Measurements from ENCODE around the gene HIVEP2.

The HIVEP2 gene

DNA sequence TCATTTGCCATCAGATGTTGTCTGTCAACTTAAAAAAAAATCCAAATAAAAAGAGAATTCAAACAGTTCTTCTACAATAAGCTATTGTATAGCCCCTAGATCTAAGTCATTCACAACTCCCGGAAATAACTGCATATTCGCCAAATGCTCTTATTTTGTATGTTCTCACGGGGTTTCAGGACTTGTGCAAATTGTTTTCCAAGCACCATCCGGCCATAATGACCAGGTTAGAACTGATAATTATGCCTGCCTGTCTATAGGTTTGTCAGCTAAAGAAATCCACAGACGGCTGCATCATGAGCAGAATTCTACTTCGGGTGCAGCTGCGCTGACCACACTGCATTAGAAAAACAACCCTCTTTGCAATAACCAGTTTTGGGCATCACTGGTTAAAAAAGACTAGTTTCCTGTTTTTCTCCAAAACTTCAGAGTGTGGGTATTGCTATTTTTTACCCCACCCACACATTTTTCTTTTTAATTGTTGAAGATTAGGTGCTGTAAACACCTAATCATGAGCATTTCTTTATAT, 87.7 kb downstream of the HIVEP2 start:
- no peak for DNase-seq

DNA sequence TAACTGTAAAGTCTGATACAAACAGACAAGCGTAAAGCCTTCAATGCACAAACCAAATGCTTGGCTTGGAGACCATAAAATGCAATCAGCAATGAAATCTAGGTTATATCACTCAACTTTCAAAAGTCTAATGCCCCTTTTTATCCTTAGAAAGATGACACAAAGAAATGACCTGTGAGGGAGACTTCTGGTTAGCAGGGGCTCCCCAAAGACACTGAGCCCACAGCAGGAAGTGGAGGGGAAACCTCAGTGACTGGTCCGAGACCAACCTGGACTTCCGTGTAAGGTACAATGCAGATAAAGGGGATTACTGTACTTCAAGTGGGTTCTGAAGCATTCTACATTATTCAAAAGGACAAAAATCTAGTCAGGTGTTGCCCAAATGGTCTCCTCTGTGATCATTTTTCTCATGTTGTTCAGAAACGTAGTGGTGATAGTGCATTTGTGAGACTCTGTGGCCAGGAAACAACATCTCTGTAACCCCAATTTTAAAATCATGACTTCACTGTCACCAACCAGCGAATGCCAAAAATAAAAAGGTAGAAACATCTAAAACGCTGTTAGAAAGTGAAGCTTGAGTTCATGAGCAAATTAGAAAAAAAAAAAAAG, 88.2 kb downstream of the HIVEP2 start:
- DNase-seq = no peak

DNA sequence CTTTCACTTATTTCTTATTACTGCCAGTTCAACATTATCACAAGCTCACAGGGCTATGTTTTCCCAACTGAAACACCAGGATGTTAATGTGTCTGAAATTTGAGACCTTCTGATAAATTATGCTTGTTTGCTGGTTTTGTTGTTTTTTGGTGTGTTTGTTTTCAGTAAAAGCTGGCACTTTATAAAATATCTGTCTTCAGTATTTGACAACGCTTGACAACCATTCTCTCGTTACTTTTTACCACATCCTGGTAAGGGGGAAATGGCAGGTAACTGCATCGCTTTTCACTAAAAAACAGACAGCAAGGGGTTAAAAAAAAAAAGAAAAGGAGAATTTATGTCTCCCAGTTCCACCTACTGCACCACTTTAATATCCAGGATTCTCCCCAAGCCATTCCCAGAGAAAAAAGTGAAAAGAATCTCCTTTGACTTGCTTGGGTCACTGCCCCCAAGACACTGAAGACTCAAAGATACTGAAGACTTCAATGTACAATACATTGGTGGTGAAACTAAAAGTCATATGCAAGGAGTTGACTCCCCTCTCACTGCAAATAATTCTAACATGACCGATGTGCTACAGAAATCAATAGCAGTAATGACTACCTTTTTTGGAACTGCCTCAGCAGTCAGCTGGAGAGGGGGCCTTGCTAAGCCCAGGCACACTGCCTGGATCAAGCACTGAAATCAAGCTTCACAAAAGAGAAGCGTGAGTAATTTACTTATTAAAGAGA, 88.9 kb downstream of the HIVEP2 start:
- no peak for DNase-seq

DNA sequence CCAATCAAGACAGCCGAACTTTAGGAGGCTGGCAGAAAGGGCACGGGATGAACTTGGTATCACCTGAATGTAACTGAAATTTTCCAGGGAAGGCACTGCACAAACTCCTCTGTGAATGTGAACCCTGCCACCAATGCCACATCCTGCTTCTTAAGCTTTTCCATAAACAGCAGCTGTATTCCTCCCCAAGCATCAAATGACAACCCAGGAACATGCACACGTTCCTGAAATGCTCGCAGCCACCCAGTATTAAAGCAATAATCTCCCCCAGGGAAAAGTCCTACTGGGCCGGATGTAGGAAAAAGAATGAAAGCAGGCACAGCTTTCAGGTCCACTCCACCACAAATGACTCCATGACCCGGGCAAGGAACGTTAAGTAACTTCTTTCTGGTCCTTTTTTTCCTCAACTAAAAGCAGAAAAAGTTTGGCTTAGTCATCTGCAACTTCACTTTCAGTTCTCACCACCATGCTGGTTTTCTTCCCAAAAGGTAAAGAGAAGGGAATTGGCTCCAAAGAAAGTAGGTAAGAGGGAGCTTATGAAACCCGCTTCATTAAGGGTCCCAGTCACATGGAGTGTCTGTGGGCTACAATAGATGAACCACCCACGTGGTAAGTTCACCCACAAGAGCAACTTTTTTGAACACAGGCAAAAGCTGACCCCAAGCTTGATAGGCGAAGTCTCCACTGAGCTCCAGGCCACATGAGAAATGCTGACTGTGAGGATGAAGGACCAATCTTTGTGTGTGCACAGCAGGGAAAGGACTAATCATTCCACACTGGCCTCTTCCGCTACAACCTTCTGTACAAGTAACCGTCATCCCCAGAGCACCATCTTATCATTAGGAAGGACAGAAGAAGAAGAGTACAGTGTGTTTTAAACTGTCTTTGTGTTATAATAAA, 90.1 kb downstream of the HIVEP2 start:
- no peak for DNase-seq

DNA sequence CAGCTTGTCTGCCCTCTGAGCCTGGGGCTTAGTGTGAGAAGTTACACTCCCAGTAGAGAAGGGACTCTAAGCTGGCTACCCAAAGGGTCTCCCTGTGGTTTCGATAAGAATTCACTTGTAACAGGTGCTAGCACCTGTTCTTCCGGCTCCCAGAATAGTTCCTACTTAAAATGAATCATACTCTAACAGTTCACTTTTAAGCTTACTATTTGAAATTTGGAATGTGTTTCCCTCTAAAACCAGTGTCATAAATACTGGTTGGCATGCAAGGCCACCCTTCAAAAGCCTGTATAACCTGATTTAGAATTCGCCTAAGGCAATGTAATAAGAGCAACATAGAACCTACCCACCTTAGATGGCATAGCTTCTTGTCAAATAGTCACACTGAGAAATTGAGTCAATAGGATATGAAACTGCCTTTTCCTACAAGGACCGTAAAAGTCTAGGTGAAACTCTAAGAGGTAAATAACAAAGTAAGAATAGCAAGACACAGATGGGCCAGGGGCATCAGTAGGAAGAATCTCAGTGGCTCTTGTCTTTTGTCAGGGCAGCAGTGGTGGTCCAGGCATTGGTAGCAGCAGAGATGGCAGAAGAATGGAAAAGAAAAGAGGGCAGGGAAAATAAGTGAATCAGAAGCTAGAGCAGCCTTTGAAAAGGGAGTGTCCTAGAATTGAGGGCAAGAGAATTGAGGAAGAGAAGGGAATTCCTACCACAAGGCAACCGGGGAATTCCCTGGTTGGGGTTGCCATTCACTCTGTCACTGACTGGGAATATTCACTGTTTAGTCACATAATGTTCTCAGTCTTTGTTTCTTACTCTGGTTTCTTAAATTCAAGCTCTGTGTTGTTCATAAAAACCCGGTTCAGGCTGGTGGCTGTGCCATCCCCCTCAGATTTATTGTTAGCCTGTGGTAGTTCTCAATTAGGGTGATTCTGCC, 91.5 kb downstream of the HIVEP2 start:
- DNase-seq = no peak

DNA sequence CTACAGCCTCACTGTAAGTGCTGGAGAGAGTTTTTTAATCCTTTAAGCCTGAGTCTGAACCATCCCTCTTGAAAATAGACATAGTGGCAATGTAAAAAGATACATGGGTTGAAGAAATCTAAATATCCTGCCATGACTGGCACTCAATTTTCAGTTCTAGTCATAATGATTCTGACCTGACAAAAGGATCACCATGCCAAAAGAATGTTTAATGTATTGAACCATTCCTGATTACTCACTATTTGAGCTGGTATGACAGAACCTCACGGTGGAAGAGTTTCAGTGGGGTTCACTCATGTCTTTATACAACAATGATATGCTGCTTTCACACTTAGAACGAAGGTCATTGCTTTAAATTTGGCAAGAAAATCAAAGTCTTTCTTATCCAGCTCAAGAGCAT, 93.4 kb downstream of the HIVEP2 start:
- no peak for DNase-seq

DNA sequence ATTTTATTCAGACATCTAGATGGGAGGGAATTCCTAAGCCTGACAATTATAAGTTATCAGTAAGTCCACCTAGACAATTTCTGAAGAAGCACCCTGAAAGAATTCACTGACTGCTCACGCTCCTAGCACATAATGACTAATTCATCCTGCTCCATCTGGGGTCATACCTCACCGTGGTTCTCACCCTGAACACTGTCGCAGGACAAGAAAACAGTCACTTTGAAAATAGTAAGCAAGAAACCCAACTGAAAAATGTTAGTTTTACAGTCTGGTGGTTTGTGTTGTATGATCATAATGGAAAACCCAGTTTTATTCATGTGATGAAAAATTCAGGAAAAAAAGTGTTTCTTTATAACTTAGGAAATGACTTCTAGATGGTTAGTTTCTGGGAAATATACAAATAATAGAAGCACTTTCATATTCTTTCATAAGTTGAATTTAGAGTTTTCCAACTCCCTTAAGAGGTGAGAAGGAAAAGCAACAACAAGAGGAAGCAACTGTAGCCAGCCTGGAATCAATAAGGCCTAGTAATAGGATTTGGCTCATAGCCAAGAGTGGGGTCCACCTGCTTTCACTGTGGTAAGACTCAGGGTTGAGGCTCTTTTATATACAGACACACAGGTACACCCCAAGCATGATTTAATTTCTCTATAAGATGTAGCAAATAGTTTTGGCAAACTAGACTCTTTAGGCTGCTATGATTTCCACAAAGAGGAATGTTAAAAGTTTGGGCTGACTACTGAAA, 94.1 kb downstream of the HIVEP2 start:
- DNase-seq = peak in 1 of 2 experiments; percentile 38

DNA sequence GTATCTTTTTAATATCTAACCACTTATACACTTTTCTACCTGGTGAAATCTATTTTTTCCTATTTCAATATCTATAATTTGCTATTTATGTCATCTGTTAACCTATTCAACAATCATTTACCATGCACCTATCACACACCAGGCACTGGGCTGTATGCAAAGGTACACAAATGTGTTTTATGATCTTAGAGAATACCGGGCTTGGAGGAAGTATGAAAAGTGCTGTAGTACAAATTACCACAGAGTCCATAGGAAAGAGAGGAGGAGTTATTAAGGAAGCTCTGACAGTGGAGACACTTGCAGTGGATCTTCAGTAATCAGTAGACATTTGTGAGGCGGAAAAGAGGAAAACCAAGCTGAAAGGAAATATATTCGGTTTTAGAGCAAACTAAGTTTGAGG, 96.0 kb downstream of the HIVEP2 start:
- DNase-seq = no peak

DNA sequence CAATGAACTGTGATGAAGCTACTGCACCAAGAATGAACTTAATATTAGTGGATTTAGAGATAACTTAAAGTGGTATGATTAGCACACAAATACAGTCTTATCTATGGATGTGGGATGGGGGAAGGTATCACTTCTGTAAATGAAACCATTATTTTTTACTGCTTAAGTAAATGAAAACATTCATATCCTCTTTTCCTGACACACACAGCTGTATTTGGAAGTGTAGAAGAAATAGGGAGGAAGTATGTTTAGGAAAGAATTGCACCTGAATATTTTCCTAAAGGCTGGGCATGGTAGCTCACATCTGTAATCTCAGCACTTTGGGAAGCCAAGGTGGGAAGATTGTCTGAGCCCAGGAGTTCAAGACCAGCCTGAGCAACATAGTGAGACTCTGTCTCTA, 96.8 kb downstream of the HIVEP2 start:
- no peak for DNase-seq

DNA sequence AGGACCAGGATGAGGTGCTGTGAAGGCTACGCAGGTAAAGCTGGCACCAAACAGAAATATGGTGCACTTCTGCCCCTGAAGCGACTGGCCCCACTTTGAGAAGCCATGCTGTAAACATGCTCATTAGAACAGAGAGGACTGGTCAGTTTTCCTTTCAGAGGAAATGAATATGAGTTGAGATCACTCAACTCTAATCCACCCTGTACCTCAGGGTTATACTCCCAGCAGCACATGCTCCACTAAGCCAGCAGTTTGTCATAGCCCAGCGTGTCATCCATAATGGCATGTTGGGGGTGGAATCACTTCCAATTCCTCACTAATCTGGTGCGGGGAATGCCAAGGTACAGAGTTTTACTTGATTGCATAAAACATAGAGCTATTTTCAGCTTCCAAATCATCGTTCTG, 98.1 kb downstream of the HIVEP2 start:
- DNase-seq = peak in 1 of 2 experiments; percentile 22

DNA sequence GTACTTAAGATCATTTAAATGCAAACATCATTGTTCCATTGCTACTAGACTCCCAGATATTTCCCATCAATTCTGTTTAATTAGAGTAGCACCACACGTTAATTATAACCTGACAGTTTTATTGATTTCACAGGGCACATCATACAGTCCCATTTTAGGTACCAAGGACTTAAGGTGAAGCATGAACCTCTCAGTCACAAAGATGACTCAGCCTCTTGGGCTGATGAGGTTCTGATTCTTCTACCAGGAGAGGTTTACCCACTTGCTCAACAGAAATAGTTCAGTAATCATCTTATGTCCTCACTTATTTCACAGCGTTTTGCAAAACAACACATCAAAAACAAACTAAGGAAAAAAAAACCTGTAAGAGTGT, 98.5 kb downstream of the HIVEP2 start:
- no peak for DNase-seq

DNA sequence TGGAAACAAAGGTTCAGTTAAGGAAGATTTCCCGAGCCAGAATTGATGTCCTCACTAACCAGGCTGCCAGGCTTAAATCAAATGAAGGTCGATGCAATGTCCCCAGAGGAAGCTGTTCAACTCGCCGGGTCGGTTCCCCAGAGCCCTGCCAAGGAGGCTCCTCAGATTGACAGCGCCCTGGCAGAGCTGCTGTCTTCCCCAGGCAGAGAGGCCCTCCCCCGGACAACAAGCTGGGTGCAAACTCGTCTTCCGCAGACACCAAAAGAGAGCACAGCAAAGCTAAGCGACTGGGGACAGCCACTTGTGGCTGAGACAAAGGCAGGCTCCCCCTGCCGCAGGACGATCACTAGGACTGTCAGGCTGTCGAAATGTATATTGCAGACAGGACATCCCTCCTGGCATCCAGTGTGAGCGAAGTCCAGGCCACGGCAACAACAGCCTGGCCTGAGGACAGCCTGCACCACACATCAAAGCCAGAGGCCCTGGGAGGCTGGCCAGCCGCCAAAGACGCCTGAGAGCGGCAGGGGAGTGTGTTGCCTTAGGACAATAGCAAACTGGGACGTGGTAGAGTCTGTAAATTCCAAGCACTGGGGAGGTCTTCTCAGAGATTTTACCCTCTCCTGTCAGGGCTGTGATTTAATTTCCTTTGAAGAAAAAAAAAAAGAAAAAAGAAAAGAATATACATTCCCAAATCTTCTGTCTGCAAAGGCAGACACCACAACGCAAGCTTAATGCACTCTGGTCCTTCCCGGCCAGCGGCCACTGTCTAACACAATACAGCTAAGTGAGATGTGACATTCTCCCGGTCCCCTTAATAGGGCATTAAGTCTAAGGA, 99.1 kb downstream of the HIVEP2 start:
- DNase-seq = peak; percentile 65 to 87

DNA sequence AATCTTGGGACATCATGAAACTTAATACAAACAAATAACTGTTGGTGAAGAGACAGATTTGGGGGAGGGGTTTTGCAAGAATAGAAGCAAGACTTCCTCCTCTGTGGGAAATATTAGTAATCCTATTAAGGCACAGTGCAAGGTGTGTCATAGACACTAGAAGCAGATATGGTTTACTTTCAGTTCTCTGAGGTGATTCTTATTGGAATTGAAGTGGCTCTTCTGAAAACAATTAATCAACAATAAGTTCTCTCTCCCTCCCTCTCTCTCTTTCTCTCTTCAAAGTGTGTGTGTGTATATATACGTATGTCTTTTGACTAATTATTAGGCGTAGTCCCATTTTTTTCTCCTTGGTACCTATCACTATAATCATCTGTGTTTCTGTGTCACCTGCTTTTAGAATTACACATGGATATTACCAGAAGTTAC, 99.8 kb downstream of the HIVEP2 start:
- no peak for DNase-seq

DNA sequence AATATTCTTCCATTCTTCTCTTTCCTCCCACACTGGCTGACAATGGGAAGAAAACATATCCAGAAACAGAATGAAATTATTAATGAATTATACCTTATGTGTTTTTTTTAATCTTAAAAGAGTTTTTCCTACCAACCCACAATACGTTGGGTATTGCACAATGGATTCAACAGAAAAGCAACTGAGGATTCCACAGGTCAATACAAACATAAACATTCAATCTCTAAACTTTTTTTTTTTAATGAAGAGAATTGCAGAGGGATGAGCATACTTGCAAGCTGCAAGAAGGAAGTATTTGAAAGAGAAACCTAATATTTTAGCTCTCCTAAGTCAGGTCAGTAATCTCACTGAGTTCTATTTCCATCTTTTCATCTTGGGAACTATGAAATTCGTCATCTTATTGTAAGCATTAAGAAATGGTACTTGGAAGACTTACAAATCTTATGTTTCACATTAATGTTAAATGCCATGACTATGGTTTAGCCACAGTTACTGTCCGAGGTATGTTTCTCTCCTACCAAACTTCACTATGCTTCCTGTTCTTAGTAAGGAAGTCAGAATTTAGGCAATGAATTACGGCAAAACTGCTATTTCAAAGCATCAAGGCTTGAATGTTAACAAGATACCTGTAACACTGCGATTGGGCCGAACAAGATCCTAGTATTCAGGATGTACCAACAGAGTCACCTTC, 100.8 kb downstream of the HIVEP2 start:
- no peak for DNase-seq

DNA sequence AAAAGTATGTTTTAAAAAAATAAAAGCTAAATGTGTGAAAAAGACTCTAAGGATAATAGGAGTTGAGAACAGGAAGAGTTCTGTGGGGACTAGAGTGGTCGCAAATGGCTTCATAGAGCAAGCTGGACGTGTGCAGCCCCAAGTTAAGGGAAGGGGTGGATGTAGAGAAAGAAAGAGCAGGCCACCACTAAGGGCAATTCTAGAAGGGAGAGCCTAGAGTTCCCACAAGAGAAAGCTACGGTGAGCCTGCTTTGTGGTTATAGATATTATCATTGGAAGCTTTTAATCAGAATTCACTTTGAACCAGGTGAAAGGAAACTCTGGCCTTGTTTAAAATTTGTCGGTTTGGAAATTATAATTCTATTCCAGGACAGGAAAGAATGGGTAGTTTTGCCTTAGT, 101.6 kb downstream of the HIVEP2 start:
- DNase-seq = no peak

DNA sequence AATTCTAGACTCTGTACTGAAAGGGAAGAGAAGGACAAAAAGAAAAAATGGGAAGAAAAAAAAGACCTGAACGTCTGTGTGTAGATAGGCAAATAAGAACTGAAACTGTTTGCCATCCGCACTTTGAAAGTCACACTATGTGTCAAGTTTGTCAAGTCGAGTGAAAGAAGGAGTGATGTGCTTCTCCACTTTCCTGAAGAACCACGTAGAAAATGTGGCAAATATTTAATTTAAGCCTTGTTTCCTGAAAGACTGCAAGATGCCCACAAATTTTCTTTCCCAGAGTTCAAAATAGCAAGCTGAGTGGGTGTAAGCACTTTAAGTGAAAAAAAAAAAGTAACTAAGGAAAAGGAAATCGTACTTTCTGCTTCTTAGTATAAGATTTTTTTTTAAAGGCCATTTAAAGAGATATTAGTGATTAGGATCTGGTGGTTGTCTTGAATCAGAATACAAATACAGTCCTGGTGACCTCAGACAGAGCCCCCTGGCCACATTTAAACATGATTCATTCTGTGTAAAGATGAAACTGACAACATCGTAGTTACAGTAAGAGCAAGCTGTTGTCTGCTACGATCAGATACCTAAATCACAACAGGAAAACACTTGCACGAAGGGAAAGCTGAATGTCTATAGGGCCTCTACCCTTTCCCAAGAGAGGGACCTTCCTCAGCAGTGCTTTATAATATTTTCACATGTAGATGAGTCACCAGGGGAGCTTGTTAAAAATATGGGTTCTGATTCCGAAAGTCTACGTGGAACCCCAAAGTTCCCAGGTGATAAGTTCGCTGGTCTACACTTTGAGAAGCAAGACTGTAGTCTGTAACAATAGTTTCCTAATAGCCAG, 102.3 kb downstream of the HIVEP2 start:
- DNase-seq = no peak

DNA sequence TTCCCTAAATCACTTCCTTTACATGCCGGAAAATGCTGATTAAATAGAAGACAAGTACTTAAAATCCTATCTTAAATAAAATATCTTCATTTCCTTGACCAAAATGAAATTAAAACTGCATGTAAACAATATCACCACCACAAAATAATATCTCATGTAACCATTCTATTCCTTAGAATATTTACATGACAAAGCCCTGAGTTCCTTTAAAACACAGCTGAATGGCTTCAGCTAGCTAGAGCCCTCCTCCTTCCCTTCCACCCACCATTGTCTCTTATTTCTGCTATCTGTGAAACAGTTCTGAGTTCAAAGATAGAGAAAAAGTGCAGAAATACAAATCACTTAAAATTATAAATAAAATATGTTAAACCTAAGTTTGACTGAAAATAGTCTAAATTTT, 103.1 kb downstream of the HIVEP2 start:
- no peak for DNase-seq

DNA sequence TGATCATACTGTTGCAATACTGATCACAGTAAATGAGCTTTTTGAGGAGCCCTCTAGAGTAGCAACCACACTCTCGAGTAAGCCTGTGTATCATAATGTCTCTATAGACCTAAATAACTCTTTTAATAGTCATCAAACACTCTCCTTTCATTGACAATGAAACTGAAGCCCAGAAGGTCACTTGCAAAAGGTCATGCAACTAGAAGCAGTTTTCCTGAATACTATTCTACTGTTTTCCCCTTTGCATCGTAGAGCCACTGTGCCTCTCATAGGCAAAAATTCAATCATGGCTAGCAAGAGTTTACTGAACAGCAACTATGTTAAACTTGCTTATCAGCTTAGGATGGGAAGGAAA, 105.3 kb downstream of the HIVEP2 start:
- no peak for DNase-seq
